Activated CD4-positive, alpha-beta T cell treated with anti-CD3 and anti-CD28 coated beads, Interleukin-2, amount 10 ng/mL, durations not matched to agents 7 days and 5 days (primary cell): Measurements from ENCODE around the gene ZSWIM1. TPM values are rescaled to one million over a fixed set of nuclear protein-coding genes. Genes with fewer than 3 reads are reported as not detected.
A peak's percentile ranks its signal among the peaks of the same experiment; 100 is the strongest.

Experiments used
- CTCF ChIA-PET: fragments of 350-600 bp; sonication (Branson Sonifier 250); formaldehyde crosslinking; loops from one replicate; lab custom pipeline; 2021; ENCODE audit warnings: antibody characterized with exemption; lab: Charles Lee
- POLR2A ChIA-PET: fragments of 350-600 bp; sonication (Branson Sonifier 250); formaldehyde crosslinking; loops from one replicate; lab custom pipeline; 2021; ENCODE audit warnings: antibody characterized with exemption; lab: Charles Lee
- DNase-seq: peaks from one replicate; pipeline ENCODE4 v3.0.0-alpha.2; 2020
- H3K27ac Mint-ChIP-seq: one replicate; pipeline ENCODE4 v1.8.0; 2021; ENCODE audit warnings: mild to moderate bottlenecking, moderate library complexity, mixed read lengths
- H3K27me3 Mint-ChIP-seq: one replicate; pipeline ENCODE4 v1.8.0; 2021; ENCODE audit warnings: mixed read lengths
- H3K36me3 Mint-ChIP-seq: one replicate; pipeline ENCODE4 v1.8.0; 2021; ENCODE audit warnings: low read depth, mixed read lengths
- H3K4me1 Mint-ChIP-seq: one replicate; pipeline ENCODE4 v1.8.0; 2021; ENCODE audit warnings: mixed read lengths
- H3K4me3 Mint-ChIP-seq: one replicate; pipeline ENCODE4 v1.8.0; 2021; ENCODE audit warnings: mild to moderate bottlenecking, moderate library complexity, mixed read lengths
- H3K9me3 Mint-ChIP-seq: one replicate; pipeline ENCODE4 v1.8.0; 2021; ENCODE audit warnings: mixed read lengths
- total RNA-seq, 2 experiments: library from RNA; stranded (reverse); gene quantifications; one replicate each; pipeline ENCODE4 v1.2.3, GENCODE V29; 2021

Gene ZSWIM1
- total RNA-seq, 2 experiments from 2014 or later = 9.8 to 11.5 TPM

DNA sequence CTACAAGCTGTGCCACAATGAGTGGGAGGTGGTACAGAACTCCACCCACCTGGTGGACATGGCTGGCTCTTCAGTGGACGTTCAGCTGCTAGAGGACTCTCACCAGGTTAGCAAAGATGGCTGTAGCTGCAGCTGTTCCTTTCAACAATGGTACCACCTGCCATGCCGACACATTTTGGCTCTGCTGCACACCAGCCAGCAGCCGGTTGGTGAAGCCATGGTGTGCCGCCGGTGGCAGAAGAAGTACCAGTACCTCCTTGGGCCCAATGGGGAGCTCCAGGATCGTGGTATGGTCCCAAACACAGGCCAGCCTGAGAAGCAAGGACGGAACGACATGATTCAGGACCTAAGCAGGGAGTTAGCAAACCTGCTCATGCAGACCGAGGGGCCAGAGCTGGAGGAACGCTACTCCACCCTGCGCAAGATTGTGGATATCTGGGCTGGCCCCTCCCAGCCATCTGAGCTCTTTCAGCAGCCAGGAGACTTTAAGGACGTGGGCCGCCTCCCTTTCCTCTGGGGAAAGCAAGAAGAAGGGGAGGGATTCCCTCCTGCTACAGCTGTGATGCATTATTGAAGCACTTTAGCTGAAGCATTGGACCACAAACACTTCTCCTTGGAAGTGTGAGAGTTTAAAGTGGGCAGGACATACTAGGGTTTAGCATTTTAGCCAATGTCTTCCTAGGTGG, 2.8 kb upstream of the ZSWIM1 start:
- H3K9me3 Mint-ChIP-seq = no peaks in the 10 kb centered on the region
- H3K27me3 Mint-ChIP-seq = no peaks in the 10 kb centered on the region
- no peak overlapping the region for H3K4me3 Mint-ChIP-seq
- no peak for DNase-seq
- no peak overlapping the region for H3K27ac Mint-ChIP-seq
- H3K36me3 Mint-ChIP-seq = peaks cover 23% of the 10 kb centered on the region
- H3K4me1 Mint-ChIP-seq = peaks cover 21% of the 10 kb centered on the region
- ChIA-PET CTCF (no interaction called here), POLR2A (no interaction called here)

GRCh38 chr20:45882469-45883099, 1.6 kb downstream of the ZSWIM1 start:
- peaks cover 33% of the 10 kb centered on the region for H3K36me3 Mint-ChIP-seq
- H3K4me3 Mint-ChIP-seq = peak overlapping the region; percentile 65
- H3K9me3 Mint-ChIP-seq = no peaks in the 10 kb centered on the region
- H3K27ac Mint-ChIP-seq = no peak overlapping the region
- H3K4me1 Mint-ChIP-seq = peaks cover 44% of the 10 kb centered on the region
- ChIA-PET POLR2A (no interaction called here), CTCF (interaction anchor here (1.0 to 2.0 kb wide), 6 partner anchors 9 to 102 kb away, joined by 3 to 6 read pairs (median 4); partner anchors contain the start of gene CTSA)
- no peak for DNase-seq
- no peaks in the 10 kb centered on the region for H3K27me3 Mint-ChIP-seq

DNA sequence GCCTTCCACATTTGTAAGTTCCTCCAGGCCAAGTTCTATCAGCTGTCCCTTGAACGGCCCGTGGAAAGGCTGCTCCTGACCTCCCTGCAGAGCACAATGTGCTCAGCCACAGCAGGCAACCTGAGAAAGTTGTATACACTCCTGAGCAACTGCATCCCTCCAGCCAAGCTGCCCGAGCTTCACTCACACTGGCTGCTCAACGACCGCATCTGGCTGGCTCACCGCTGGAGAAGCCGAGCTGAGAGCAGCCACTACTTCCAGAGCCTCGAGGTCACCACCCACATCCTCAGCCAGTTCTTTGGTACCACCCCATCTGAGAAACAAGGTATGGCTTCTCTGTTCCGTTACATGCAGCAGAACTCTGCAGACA, 2.1 kb downstream of the ZSWIM1 start:
- H3K36me3 Mint-ChIP-seq = peaks cover 33% of the 10 kb centered on the region
- H3K4me3 Mint-ChIP-seq = no peak overlapping the region
- peak overlapping the region; percentile 63 for H3K27ac Mint-ChIP-seq
- no peaks in the 10 kb centered on the region for H3K9me3 Mint-ChIP-seq
- no peaks in the 10 kb centered on the region for H3K27me3 Mint-ChIP-seq
- POLR2A ChIA-PET = no interaction called here
- CTCF ChIA-PET = interaction anchor here (0.6 to 1.6 kb wide), 3 partner anchors 9 to 58 kb away, joined by 3 to 4 read pairs (median 4); partner anchors contain the start of gene CTSA
- H3K4me1 Mint-ChIP-seq = peaks cover 44% of the 10 kb centered on the region
- no peak for DNase-seq

DNA sequence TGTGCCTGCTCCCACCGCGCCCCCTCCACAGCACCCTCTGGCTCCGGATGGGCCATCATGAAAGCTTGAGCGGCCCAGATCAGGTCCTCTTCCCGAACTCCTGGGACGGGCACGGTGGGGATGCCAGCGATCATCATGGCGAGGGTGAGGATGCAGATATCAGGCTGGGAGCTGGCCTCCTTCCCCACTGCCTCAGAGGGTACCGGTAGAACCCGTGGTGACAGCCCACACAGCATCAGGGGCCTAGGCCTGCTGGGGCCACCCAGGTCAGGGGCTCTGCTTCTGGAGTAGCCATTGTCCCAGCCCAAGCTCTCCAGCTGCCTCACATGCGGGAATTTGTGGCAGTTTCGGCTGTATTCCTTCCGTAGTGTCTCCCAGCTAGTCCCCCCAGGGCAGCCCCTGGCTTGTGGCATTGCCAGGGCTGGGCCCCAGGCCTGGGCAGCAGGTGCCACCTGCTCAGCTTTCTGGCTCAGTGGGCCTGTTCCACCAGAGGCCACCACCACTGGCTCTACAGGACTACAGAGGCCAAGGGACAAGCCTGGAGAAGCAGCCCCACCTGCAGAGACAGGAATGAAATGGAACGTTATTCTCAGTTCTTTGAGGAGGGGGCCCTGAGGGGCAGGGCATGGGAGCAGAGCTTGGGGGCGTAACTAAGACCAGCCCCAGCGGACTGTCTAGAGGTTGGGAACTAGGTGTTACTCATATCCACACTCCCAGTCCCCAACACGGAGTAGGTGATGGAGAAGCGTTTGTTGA, 5.7 kb downstream of the ZSWIM1 start:
- POLR2A ChIA-PET = no interaction called here
- Mint-ChIP-seq H3K4me3 (no peak overlapping the region), H3K27ac (no peak overlapping the region), H3K27me3 (no peaks in the 10 kb centered on the region), H3K4me1 (peaks cover 48% of the 10 kb centered on the region), H3K9me3 (no peaks in the 10 kb centered on the region), H3K36me3 (peaks cover 28% of the 10 kb centered on the region)
- no peak for DNase-seq
- CTCF ChIA-PET = interaction anchor here (0.5 to 0.7 kb wide), 2 partner anchors 13 to 47 kb away, joined by 3 read pairs; no protein-coding TSS in a partner anchor

GRCh38 chr20:45887346-45887715, 6.3 kb downstream of the ZSWIM1 start, which contains the start of gene SPATA25:
Gene SPATA25 (minus strand): TSS chr20:45887622. CDS start chr20:45887590, 32 bp downstream.
- H3K27me3 Mint-ChIP-seq = no peaks in the 10 kb centered on the region
- POLR2A ChIA-PET = no interaction called here
- H3K9me3 Mint-ChIP-seq = no peaks in the 10 kb centered on the region
- no peak for DNase-seq
- H3K4me1 Mint-ChIP-seq = peaks cover 49% of the 10 kb centered on the region
- H3K36me3 Mint-ChIP-seq = peaks cover 24% of the 10 kb centered on the region
- CTCF ChIA-PET = interaction anchor here (0.7 to 1.2 kb wide), 2 partner anchors 19 to 46 kb away, joined by 3 to 4 read pairs; no protein-coding TSS in a partner anchor
- no peak within 1 kb of the TSS for H3K27ac Mint-ChIP-seq
- no peak within 1 kb of the TSS for H3K4me3 Mint-ChIP-seq

DNA sequence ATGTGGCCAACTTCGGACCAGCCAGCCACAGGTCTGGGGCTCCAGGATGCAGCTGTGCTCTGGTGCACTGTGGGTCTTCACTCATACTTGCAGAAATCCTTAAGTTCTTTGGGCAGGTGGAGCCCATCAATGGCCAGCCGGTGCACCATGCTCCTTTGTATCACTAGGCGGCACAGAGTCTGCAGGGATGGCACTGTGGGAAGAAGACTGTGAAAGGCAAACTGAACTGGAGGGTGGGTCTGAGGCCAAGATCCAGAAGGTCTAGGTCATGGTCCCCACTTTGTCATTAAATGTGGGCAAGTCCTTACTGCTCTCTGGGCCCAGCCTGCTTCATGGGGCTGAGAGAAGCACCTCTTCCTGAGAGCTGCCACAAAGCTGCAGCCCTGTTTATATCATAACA, 7.7 kb downstream of the ZSWIM1 start:
- POLR2A ChIA-PET = no interaction called here
- DNase-seq = no peak
- Mint-ChIP-seq H3K27ac (no peak overlapping the region), H3K9me3 (no peaks in the 10 kb centered on the region), H3K4me3 (no peak overlapping the region), H3K27me3 (no peaks in the 10 kb centered on the region), H3K4me1 (peaks cover 46% of the 10 kb centered on the region), H3K36me3 (peaks cover 13% of the 10 kb centered on the region)
- CTCF ChIA-PET = interaction anchor here (0.9 to 2.3 kb wide), 4 partner anchors 8 to 82 kb away, joined by 3 to 6 read pairs (median 4); no protein-coding TSS in a partner anchor

- CTCF ChIA-PET = interaction anchor here (0.5 to 2.3 kb wide), 11 partner anchors 9 to 97 kb away, joined by 3 to 9 read pairs (median 4); partner anchors contain the start of gene ZSWIM1
Observed at GRCh38 chr20:45890077-45890984, 9.3 kb downstream of the ZSWIM1 start.

DNA sequence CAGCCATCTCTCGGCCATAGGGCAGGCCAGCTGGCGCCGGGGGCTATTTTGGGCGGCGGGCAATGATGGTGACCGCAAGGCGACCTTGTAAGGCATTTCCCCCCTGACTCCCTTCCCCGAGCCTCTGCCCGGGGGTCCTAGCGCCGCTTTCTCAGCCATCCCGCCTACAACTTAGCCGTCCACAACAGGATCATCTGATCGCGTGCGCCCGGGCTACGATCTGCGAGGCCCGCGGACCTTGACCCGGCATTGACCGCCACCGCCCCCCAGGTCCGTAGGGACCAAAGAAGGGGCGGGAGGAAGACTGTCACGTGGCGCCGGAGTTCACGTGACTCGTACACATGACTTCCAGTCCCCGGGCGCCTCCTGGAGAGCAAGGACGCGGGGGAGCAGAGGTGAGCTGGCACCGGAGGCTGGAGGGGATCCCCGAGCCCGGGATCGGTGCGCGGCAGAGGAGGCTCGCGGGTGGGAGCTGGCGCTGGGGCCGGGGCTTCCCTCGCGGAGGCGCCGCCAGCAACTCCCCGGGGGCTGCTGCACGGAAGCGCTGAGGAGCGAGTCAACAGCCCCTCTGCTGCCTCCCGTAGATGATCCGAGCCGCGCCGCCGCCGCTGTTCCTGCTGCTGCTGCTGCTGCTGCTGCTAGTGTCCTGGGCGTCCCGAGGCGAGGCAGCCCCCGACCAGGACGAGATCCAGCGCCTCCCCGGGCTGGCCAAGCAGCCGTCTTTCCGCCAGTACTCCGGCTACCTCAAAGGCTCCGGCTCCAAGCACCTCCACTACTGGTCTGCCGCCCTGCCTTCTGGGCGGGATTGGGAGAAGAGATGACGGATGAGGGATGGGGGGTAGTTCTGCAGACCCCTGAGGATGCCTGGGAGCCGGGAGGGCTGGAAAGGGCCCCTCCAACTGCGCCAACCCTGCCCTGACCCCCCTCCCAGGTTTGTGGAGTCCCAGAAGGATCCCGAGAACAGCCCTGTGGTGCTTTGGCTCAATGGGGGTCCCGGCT, 10.3 kb downstream of the ZSWIM1 start, which contains the start of the genes CTSA and NEURL2:
CTSA (plus strand) TSS at position 351 of the 999 bp plus-strand sequence; CDS start at position 585, 234 bp downstream.
NEURL2 (minus strand) TSS at position 224 of the 999 bp plus-strand sequence; CDS start at position 7, 217 bp downstream.
- peak; percentile 89 for DNase-seq
- Mint-ChIP-seq H3K4me1 (peaks cover 35% of the 10 kb centered on the region), H3K27me3 (no peaks in the 10 kb centered on the region), H3K27ac (peak within 1 kb of the TSS; percentile 91), H3K9me3 (no peaks in the 10 kb centered on the region), H3K4me3 (peak within 1 kb of the TSS; percentile 90), H3K36me3 (peaks cover 10% of the 10 kb centered on the region)
- CTCF ChIA-PET = interaction anchor here (1.0 to 2.3 kb wide), 9 partner anchors 8 to 51 kb away, joined by 3 to 9 read pairs (median 4); no protein-coding TSS in a partner anchor
- POLR2A ChIA-PET = interaction anchor here (0.7 kb wide), 1 partner anchor 42 kb away, joined by 3 read pairs; no protein-coding TSS in a partner anchor

More at GRCh38 chr20:45890077-45890984, 9.3 kb downstream of the ZSWIM1 start:
- H3K36me3 Mint-ChIP-seq = peaks cover 13% of the 10 kb centered on the region
- peak overlapping the region; percentile 90 for H3K4me3 Mint-ChIP-seq
- H3K4me1 Mint-ChIP-seq = peaks cover 40% of the 10 kb centered on the region
- no peaks in the 10 kb centered on the region for H3K27me3 Mint-ChIP-seq
- H3K9me3 Mint-ChIP-seq = no peaks in the 10 kb centered on the region
- POLR2A ChIA-PET = interaction anchor here (0.7 kb wide), 1 partner anchor 43 kb away, joined by 3 read pairs; no protein-coding TSS in a partner anchor
- peak overlapping the region; percentile 22 for H3K27ac Mint-ChIP-seq
- DNase-seq = peak; percentile 40

GRCh38 chr20:45892049-45892825, 11.2 kb downstream of the ZSWIM1 start:
- H3K36me3 Mint-ChIP-seq = peaks cover 8% of the 10 kb centered on the region
- no peaks in the 10 kb centered on the region for H3K27me3 Mint-ChIP-seq
- H3K9me3 Mint-ChIP-seq = no peaks in the 10 kb centered on the region
- CTCF ChIA-PET = interaction anchor here (0.9 to 1.1 kb wide), 5 partner anchors 9 to 32 kb away, joined by 3 to 5 read pairs (median 4); no protein-coding TSS in a partner anchor
- peaks cover 33% of the 10 kb centered on the region for H3K4me1 Mint-ChIP-seq
- H3K4me3 Mint-ChIP-seq = peak overlapping the region; percentile 90
- DNase-seq = no peak
- POLR2A ChIA-PET = no interaction called here
- peak overlapping the region; percentile 83 for H3K27ac Mint-ChIP-seq
